Measurements from ENCODE around the gene STIMATE. TPM values are rescaled to one million over a fixed set of nuclear protein-coding genes. Genes with fewer than 3 reads are reported as not detected.

Gene STIMATE
- total RNA-seq, 1 donor from 2014 or later: 28.4 TPM

- peaks cover 14% of the 10 kb centered on the region for H3K4me1 Mint-ChIP-seq (ENCODE audit: unreplicated experiment)
- no peak for DNase-seq (ENCODE audit: extremely low spot score, unreplicated experiment)
- H3K4me3 Mint-ChIP-seq: no peak overlapping the region
- no peak for TF ChIP-seq CTCF (conservative IDR thresholded peaks at IDR 0.05)
- no peaks in the 10 kb centered on the region for H3K27me3 Mint-ChIP-seq
- no peak overlapping the region for H3K27ac Mint-ChIP-seq
- H3K36me3 Mint-ChIP-seq: no peaks in the 10 kb centered on the region
- H3K9me3 Mint-ChIP-seq: no peaks in the 10 kb centered on the region
Observed at GRCh38 chr3:52833202-52833601, 64.1 kb downstream of the STIMATE start.

GRCh38 chr3:52831500-52832301, 65.6 kb downstream of the STIMATE start:
- H3K9me3 Mint-ChIP-seq: no peaks in the 10 kb centered on the region
- no peak for DNase-seq (ENCODE audit: extremely low spot score, unreplicated experiment)
- no peak overlapping the region for H3K4me3 Mint-ChIP-seq
- H3K4me1 Mint-ChIP-seq (ENCODE audit: unreplicated experiment): peaks cover 14% of the 10 kb centered on the region
- no peaks in the 10 kb centered on the region for H3K27me3 Mint-ChIP-seq
- no peaks in the 10 kb centered on the region for H3K36me3 Mint-ChIP-seq
- no peak overlapping the region for H3K27ac Mint-ChIP-seq
- TF ChIP-seq CTCF (conservative IDR thresholded peaks at IDR 0.05): no peak

- peaks cover 14% of the 10 kb centered on the region for H3K4me1 Mint-ChIP-seq (ENCODE audit: unreplicated experiment)
- no peak within 1 kb of the TSS for H3K27ac Mint-ChIP-seq
- H3K9me3 Mint-ChIP-seq: no peaks in the 10 kb centered on the region
- TF ChIP-seq CTCF (conservative IDR thresholded peaks at IDR 0.05): no peak
- H3K4me3 Mint-ChIP-seq: no peak within 1 kb of the TSS
- no peaks in the 10 kb centered on the region for H3K27me3 Mint-ChIP-seq
- H3K36me3 Mint-ChIP-seq: no peaks in the 10 kb centered on the region
- DNase-seq (ENCODE audit: extremely low spot score, unreplicated experiment): no peak
Observed at GRCh38 chr3:52830535-52831258, 66.7 kb downstream of the STIMATE start, which contains the start of gene ITIH4. ITIH4 (minus strand) TSS chr3:52830672; CDS start chr3:52830642, 30 bp downstream.

GRCh38 chr3:52829906-52830463, 67.4 kb downstream of the STIMATE start:
- H3K4me1 Mint-ChIP-seq (ENCODE audit: unreplicated experiment): peaks cover 8% of the 10 kb centered on the region
- H3K27ac Mint-ChIP-seq: no peak overlapping the region
- no peak overlapping the region for H3K4me3 Mint-ChIP-seq
- no peak for DNase-seq (ENCODE audit: extremely low spot score, unreplicated experiment)
- no peak for TF ChIP-seq CTCF (conservative IDR thresholded peaks at IDR 0.05)
- H3K9me3 Mint-ChIP-seq: no peaks in the 10 kb centered on the region
- no peaks in the 10 kb centered on the region for H3K36me3 Mint-ChIP-seq
- no peaks in the 10 kb centered on the region for H3K27me3 Mint-ChIP-seq

- TF ChIP-seq CTCF (conservative IDR thresholded peaks at IDR 0.05): no peak
- no peak for DNase-seq (ENCODE audit: extremely low spot score, unreplicated experiment)
- H3K9me3 Mint-ChIP-seq: no peaks in the 10 kb centered on the region
- H3K4me1 Mint-ChIP-seq (ENCODE audit: unreplicated experiment): peaks cover 3% of the 10 kb centered on the region
- no peaks in the 10 kb centered on the region for H3K36me3 Mint-ChIP-seq
- H3K27ac Mint-ChIP-seq: no peak overlapping the region
- no peak overlapping the region for H3K4me3 Mint-ChIP-seq
- H3K27me3 Mint-ChIP-seq: no peaks in the 10 kb centered on the region
Observed at GRCh38 chr3:52829482-52829881, 67.9 kb downstream of the STIMATE start.

All from type B pancreatic cell (in vitro differentiated cells).